ENCODE data around the gene COQ8B.
A peak's percentile ranks its signal among the peaks of the same experiment; 100 is the strongest.
"Not testable (repeated sequence)": the region's sequence is repeated elsewhere in the genome, so short reads cannot be mapped to it uniquely, and the experiment has no call there.

Gene COQ8B

GRCh38 chr19:40661616-40662015 lies 55.1 kb downstream of the COQ8B start:
- no peak for TF ChIP-seq JUND (IDR thresholded peaks at IDR 0.05; ENCODE audit: low read depth)
- in situ Hi-C loops (cut with HindIII; ENCODE audit: low pct_unique_long_range_greater_than_20kb, low sequenced_read_pairs), result no loop called here
- DNase-seq (ENCODE audit: low read depth in 1 of 2, low spot score in 1 of 2), result no peak

- TF ChIP-seq JUND (IDR thresholded peaks at IDR 0.05; ENCODE audit: low read depth), result no peak
- in situ Hi-C loops (cut with HindIII; ENCODE audit: low pct_unique_long_range_greater_than_20kb, low sequenced_read_pairs), result no loop called here
- no peak for DNase-seq (ENCODE audit: low read depth in 1 of 2, low spot score in 1 of 2)
Observed at GRCh38 chr19:40659566-40659965, 57.1 kb downstream of the COQ8B start.

DNA sequence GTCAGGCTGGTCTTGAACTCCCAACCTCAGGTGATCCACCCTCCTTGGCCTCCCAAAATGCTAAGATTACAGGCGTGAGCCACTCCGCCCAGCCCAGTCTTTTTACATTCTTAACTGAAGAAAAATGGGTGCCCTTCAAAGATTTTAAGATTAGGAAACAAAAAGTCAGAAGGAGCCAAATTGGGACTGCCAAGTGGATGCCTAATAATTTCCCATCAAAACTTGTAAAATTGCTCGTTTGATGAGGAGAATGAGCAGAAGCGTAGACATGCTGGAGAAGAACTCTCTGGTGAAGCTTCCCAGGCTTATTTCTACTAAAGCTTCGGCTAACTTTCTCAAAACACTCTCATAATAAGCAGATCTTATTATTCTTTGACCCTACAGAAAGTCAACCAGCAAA lies 57.6 kb downstream of the COQ8B start:
- TF ChIP-seq JUND (IDR thresholded peaks at IDR 0.05; ENCODE audit: low read depth), result no peak

DNA sequence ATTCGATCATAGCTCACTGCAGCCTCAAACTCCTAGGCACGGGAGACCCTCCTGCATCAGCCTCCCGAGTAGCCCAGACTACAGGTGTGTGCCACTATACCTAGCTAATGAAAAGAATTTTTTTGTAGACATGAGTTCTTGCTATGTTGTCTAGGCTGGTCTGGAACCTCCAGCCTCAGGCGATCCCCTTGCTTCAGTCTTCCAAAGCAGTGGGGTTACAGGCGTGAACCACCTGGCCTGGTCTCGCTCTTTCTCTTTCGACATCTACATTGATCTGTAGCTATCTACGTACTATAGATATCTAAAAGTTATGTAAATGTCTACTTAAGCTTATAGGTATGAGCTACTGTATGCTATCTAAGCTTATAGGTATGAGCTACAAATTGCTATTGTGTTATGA lies 58.7 kb downstream of the COQ8B start:
- DNase-seq (ENCODE audit: low read depth in 1 of 2, low spot score in 1 of 2), result no peak
- TF ChIP-seq JUND (IDR thresholded peaks at IDR 0.05; ENCODE audit: low read depth), result no peak
- in situ Hi-C loops (cut with HindIII; ENCODE audit: low pct_unique_long_range_greater_than_20kb, low sequenced_read_pairs), result no loop called here

More for the DNA sequence above, 57.6 kb downstream of the COQ8B start:
- no peak for DNase-seq (ENCODE audit: low read depth in 1 of 2, low spot score in 1 of 2)
- in situ Hi-C loops (cut with HindIII; ENCODE audit: low pct_unique_long_range_greater_than_20kb, low sequenced_read_pairs), result no loop called here

DNA sequence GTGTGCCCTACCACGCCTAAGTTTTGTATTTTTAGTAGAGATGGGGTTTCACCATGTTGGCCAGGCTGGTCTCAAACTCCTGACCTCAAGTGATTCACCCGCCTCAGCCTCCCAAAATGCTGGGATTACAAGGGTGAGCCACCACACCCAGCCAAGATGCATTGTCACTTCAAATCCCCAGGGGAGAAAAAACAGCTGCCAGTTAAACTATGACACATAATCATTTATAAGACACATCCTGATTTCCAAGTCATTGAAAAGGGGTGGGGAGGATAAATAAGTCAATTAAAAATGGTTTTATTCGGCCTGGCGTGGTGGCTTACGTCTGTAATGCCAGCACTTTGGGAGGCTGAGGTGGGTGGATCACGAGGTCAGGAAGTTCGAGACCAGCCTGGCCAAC lies 61.0 kb downstream of the COQ8B start:
- DNase-seq (ENCODE audit: low read depth in 1 of 2, low spot score in 1 of 2); in situ Hi-C loops (cut with HindIII; ENCODE audit: low pct_unique_long_range_greater_than_20kb, low sequenced_read_pairs): not testable (repeated sequence)

DNA sequence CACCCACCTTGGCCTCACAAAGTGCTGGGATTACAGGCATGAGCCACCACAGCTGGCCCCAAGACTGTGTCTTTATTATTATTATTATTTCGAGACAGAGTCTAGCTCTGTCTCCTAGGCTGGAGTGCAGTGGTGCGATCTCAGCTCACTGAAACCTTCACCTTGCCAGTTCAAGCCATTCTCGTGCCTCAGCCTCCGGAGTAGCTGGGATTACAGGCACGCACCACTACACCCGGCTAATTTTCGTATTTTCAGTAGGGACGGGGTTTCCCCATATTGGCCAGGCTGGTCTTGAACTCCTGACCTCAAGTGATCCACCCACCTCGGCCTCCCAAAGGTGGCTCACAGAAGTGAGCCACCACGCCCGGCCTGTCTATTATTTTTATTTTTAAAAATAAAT lies 64.4 kb downstream of the COQ8B start:
- in situ Hi-C loops (cut with HindIII; ENCODE audit: low pct_unique_long_range_greater_than_20kb, low sequenced_read_pairs); DNase-seq (ENCODE audit: low read depth in 1 of 2, low spot score in 1 of 2): not testable (repeated sequence)

DNA sequence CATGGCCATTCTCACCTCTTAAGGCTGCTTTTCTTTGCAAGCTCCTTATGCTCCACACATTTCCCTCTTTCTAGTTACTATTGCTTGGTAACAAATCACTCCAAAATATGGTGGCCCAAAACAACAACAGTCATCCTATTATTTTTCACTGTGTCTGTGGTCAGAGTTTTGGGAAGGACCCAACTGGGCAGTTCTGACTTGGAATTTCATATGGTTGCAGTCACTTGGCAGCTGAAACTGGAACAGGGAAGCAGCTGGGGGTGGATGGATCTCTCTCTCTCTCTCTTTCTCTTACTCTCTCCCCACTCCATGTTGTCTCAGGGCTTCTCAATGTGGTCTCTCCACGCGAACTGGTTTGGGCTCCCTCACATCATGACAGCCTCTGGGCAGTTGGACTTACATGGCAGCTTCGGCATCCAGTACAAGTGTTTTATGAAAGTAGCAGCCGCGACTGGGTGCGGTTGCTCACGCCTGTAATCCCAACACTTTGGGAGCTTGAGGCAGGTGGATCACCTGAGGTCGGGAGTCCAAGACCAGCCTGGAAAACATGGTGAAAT lies 65.9 kb downstream of the COQ8B start:
- TF ChIP-seq JUND (IDR thresholded peaks at IDR 0.05; ENCODE audit: low read depth), result no peak
- in situ Hi-C loops (cut with HindIII; ENCODE audit: low pct_unique_long_range_greater_than_20kb, low sequenced_read_pairs), result no loop called here
- DNase-seq (ENCODE audit: low read depth in 1 of 2, low spot score in 1 of 2), result no peak

DNA sequence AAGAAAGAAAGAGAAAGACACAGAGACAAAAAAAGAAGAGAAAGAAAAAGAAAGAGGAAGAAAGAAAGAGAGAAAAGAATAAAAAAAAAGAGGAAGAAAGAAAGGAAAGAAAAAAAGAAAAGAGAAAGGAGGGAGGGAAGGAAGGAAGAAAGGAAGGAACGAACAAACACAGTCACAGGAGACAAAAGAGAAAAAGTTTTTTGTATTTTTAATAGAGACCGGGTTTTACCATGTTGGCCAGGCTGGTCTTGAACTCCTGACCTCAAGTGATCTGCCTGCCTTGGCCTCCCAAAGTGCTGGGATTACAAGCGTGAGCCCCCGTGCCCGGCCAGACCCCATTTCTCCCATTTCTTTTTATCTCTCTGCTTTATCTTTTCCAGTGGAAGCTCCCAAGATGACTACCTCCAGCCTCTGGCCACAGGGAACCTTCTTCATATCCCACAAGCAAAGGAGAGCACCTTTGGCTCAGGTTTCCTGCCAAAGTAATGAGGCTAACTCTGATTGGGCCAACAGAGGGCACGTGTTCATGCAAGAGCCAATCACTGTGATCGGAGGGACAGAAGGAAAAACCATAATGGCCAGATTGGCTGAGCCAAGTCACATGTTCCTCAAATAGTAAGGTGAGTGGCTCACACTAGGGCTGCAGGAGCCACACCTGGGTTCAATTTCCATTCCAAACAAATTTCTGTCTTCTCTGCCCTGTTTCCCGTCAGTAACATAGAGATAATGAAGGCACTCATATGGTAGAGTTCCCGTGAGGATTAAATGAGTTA lies 66.6 kb downstream of the COQ8B start:
- peak in 1 of 2 experiments; percentile 45 for DNase-seq (ENCODE audit: low read depth in 1 of 2, low spot score in 1 of 2)
- in situ Hi-C loops (cut with HindIII; ENCODE audit: low pct_unique_long_range_greater_than_20kb, low sequenced_read_pairs), result not testable (repeated sequence)

DNA sequence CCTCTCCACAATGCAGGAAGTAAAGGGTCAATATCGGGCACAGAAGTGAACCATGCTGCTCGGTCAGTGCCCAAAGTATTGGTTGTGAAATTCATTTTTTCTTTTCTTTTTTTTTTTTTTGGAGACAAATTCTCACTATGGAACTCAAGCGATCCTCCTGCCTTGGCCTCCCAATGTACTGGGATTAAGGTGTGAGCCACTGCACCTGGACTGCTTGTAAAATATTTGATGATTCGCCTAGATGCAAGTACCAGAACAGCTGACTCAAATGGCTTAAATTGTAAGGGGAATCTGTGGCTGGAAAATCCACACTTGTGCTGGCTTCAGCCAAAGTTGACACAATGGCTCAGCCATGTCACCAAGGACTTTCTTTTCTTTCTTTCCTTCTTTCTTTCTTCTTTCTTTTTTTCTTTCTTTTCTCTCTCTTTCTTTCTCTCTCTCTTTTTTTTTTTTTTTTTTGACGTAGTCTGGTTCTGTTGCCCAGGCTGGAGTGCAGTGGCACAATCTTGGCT lies 69.9 kb downstream of the COQ8B start:
- in situ Hi-C loops (cut with HindIII; ENCODE audit: low pct_unique_long_range_greater_than_20kb, low sequenced_read_pairs), result no loop called here
- TF ChIP-seq JUND (IDR thresholded peaks at IDR 0.05; ENCODE audit: low read depth), result no peak
- no peak for DNase-seq (ENCODE audit: low read depth in 1 of 2, low spot score in 1 of 2)

DNA sequence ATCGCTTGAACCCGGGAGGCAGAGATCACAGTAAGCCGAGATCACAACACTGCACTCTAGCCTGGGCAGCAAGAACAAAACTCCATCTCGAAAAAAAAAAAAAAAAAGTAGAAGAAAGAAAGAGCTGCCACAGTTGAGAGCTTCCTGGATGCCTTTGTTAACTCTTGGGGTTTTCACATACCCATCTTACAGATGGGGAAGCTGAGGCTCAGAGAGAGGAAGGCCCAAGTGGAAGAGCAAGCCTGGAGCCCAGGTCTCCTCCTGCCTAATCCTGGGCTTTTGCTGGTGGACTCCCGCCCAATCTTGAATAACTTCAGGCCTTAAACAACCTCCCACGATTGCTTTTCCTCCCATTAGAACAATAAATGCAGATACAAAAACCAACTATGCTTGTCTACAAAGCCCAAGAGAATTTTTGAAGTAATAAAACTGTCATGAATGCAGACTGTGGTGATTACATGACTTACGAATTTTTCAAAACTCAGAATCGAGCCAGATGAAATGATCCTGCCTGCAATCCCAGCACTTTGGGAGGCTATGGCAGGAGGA lies 73.9 kb downstream of the COQ8B start:
- TF ChIP-seq JUND (IDR thresholded peaks at IDR 0.05; ENCODE audit: low read depth), result no peak
- in situ Hi-C loops (cut with HindIII; ENCODE audit: low pct_unique_long_range_greater_than_20kb, low sequenced_read_pairs), result no loop called here
- no peak for DNase-seq (ENCODE audit: low read depth in 1 of 2, low spot score in 1 of 2)

- in situ Hi-C loops (cut with HindIII; ENCODE audit: low pct_unique_long_range_greater_than_20kb, low sequenced_read_pairs), result no loop called here
- TF ChIP-seq JUND (IDR thresholded peaks at IDR 0.05; ENCODE audit: low read depth), result no peak
- no peak for DNase-seq (ENCODE audit: low read depth in 1 of 2, low spot score in 1 of 2)
Observed at GRCh38 chr19:40642051-40642706, 74.5 kb downstream of the COQ8B start.

Data from T47D (cell line).